Breast epithelium (tissue), 4 donors: ENCODE measurements around the gene NUB1. TPM values are rescaled to one million over a fixed set of nuclear protein-coding genes. Genes with fewer than 3 reads are reported as not detected.

Experiments
- DNase-seq, 2 donors: peaks; one replicate each; pipeline ENCODE4 v3.0.0-alpha.2; 2019; ENCODE audit warnings: low spot score in 2 of 2
- H3K27ac ChIP-seq, 2 donors: fragments of 200-600 bp; sonication (generic) in 1 of 2; one replicate each; pipeline ENCODE4 v1.5.1; 2016 to 2019; ENCODE audit warnings: mild to moderate bottlenecking in 1 of 2
- H3K27me3 ChIP-seq, 2 donors: fragments of 200-600 bp; sonication (generic) in 1 of 2; one replicate each; pipeline versions ENCODE4 v1.5.1 to v1.6.0; 2017 to 2019; ENCODE audit warnings: control low read depth in 1 of 2, mild to moderate bottlenecking in 1 of 2
- H3K36me3 ChIP-seq: fragments of 200-600 bp; one replicate; pipeline ENCODE4 v1.5.1; 2019
- H3K4me1 ChIP-seq, 2 donors: fragments of 200-600 bp; sonication (generic); one replicate each; pipeline ENCODE4 v1.5.1; 2016 to 2019; ENCODE audit warnings: control low read depth in 1 of 2
- H3K4me3 ChIP-seq, 3 donors: fragments of 200-600 bp; sonication (generic); 1 replicate in 2 of 3; 2 replicates in 1 of 3; pipeline ENCODE4 v1.5.1; 2016 to 2019; ENCODE audit warnings: mild to moderate bottlenecking in 3 of 3, moderate library complexity in 2 of 3
- H3K9me3 ChIP-seq, 2 donors: fragments of 200-600 bp; sonication (generic) in 1 of 2; one replicate each; pipeline ENCODE4 v1.5.1; 2016 to 2019; ENCODE audit warnings: control low read depth in 1 of 2
- POLR2A ChIP-seq: fragments of 450-650 bp; IDR thresholded peaks from one replicate; pipeline ENCODE4 v1.6.1; 2016; ENCODE audit warnings: antibody characterized with exemption, mild to moderate bottlenecking, moderate library complexity
- POLR2AphosphoS5 ChIP-seq, 3 donors: sonication (generic); formaldehyde crosslinking; IDR thresholded peaks; one replicate each; pipeline ENCODE4 v1.6.1; 2017; ENCODE audit warnings: antibody characterized with exemption in 3 of 3
- intact Hi-C: fragments of 100-400 bp; cut with DNase I; formaldehyde crosslinking; loops from one replicate; pipeline ENCODE4 v1.15.1; 2023; ENCODE audit warnings: low total_unique reads
- total RNA-seq, 3 donors: library from RNA; depleted of rRNA; stranded (reverse); fragments of >200 nt; gene quantifications; one replicate each; pipeline ENCODE4 v1.1.0, GENCODE V29; 2016
- TF ChIP-seq, protein P1 (sequence below), 3 donors: fragments of 450-650 bp; IDR thresholded peaks; one replicate each; pipeline ENCODE4 v1.5.1; 2016 to 2017; ENCODE audit warnings: antibody characterized with exemption in 3 of 3, mild to moderate bottlenecking in 3 of 3, moderate library complexity in 3 of 3

NUB1 gene
- total RNA-seq, 3 donors from 2014 or later: 61.9 to 71.7 (median 62.7) TPM

DNA sequence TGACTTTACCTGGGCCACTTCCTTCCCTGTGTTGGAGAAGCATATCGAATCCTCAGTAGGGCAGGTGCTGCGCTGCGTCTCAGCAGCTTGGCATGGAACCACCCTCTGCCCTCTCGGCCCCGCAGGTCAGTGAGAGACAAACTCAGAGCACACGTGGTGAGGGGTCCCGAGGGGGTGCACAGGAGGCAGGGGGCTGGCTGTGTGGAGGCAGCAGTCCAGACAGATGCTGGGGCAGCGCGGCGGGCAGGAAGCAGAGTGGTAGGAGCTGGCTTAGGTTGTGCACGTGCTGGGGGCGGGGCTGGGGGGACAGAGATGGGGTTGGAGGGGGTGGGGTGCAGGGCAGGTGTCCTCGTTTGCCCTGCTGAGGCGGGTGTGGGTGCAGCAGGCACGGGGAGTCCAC lies 33.1 kb downstream of the NUB1 start:
- Histone ChIP-seq H3K27me3 (no peaks in the 10 kb centered on the region), H3K4me1 (no peaks in the 10 kb centered on the region), H3K9me3 (no peaks in the 10 kb centered on the region), H3K36me3 (no peaks in the 10 kb centered on the region), H3K4me3 (no peak overlapping the region), H3K27ac (no peak overlapping the region)
- TF ChIP-seq, protein P1, sequence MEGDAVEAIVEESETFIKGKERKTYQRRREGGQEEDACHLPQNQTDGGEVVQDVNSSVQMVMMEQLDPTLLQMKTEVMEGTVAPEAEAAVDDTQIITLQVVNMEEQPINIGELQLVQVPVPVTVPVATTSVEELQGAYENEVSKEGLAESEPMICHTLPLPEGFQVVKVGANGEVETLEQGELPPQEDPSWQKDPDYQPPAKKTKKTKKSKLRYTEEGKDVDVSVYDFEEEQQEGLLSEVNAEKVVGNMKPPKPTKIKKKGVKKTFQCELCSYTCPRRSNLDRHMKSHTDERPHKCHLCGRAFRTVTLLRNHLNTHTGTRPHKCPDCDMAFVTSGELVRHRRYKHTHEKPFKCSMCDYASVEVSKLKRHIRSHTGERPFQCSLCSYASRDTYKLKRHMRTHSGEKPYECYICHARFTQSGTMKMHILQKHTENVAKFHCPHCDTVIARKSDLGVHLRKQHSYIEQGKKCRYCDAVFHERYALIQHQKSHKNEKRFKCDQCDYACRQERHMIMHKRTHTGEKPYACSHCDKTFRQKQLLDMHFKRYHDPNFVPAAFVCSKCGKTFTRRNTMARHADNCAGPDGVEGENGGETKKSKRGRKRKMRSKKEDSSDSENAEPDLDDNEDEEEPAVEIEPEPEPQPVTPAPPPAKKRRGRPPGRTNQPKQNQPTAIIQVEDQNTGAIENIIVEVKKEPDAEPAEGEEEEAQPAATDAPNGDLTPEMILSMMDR (IDR thresholded peaks at IDR 0.05): no peak
- no peak for TF ChIP-seq POLR2AphosphoS5 (IDR thresholded peaks at IDR 0.05)
- no peak for TF ChIP-seq POLR2A
- intact Hi-C loops: loop anchor here (5.0 kb wide), 1 partner anchor 83 kb away; no protein-coding TSS in a partner anchor
- DNase-seq: no peak

DNA sequence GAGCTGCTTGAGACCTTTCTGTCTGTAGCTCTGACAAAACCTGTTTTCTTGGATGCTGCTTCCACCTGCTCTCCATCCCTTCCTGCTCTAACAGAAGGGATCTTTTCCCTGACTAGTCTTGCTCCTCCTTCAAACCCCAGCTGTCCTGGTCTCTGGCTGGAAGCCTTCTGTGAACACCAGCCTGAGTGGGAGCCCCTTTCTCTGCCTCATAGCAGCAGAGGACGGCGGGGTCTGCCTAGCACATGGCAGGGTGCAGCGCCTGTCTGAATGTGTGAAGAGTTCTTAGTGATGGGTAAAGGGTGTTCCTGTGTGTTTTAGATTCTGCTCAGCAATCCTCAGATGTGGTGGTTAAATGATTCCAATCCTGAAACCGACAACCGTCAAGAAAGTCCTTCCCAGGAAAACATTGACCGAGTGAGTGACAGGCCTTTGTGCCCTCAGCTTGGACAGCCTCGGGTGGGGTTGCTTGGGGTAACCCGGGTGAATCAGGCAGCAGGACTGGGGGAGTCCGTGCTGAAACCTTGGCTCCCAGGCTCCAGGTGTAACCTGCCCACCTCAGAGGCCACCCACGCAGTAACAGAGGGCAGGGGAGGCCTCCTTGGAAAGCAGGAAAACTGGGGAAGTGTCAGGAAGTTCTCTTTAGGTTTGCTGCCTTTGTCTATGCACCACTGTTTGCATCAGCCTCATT lies 34.1 kb downstream of the NUB1 start:
- TF ChIP-seq POLR2AphosphoS5 (IDR thresholded peaks at IDR 0.05): no peak
- TF ChIP-seq POLR2A: no peak
- TF ChIP-seq, protein P1 (IDR thresholded peaks at IDR 0.05): no peak
- no peaks in the 10 kb centered on the region for H3K36me3 ChIP-seq
- H3K27me3 ChIP-seq: no peaks in the 10 kb centered on the region
- intact Hi-C loops: no loop called here
- no peaks in the 10 kb centered on the region for H3K4me1 ChIP-seq
- no peak for DNase-seq
- H3K4me3 ChIP-seq: no peak overlapping the region
- no peaks in the 10 kb centered on the region for H3K9me3 ChIP-seq
- H3K27ac ChIP-seq: no peak overlapping the region

DNA sequence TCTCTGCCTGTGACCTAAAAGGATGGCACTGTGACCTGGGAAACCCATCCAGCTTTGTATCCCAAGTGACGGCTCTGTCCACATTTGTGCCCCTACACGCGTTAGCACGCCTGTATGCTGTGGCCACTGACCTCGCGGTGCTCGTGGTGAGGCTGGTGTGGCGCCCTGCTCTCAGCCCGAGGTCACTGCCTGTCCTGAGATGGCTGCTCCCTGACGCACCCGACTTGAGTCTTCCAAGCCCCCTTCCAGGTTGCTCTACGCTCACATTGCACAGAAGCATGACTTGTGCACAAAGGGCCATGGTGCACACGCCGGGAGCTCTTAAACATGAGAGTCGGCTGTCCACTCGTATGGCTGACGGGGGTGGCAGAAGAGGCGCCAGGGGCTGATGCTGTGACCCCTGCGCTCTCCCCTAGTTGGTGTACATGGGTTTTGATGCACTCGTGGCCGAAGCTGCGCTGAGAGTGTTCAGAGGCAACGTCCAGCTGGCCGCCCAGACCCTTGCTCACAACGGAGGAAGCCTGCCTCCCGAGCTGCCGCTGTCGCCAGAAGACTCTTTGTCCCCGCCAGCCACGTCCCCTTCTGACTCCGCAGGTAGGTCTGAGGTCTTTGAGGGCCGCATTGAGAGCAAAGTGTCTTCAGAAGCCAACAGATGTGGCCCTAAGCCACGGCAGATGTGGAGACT lies 34.7 kb downstream of the NUB1 start:
- H3K27me3 ChIP-seq: no peaks in the 10 kb centered on the region
- no peaks in the 10 kb centered on the region for H3K9me3 ChIP-seq
- DNase-seq: no peak
- H3K4me3 ChIP-seq: no peak overlapping the region
- TF ChIP-seq POLR2AphosphoS5 (IDR thresholded peaks at IDR 0.05) (no peak), POLR2A (no peak)
- TF ChIP-seq, protein P1 (IDR thresholded peaks at IDR 0.05): no peak
- no peaks in the 10 kb centered on the region for H3K36me3 ChIP-seq
- H3K27ac ChIP-seq: no peak overlapping the region
- intact Hi-C loops: no loop called here
- H3K4me1 ChIP-seq: no peaks in the 10 kb centered on the region

DNA sequence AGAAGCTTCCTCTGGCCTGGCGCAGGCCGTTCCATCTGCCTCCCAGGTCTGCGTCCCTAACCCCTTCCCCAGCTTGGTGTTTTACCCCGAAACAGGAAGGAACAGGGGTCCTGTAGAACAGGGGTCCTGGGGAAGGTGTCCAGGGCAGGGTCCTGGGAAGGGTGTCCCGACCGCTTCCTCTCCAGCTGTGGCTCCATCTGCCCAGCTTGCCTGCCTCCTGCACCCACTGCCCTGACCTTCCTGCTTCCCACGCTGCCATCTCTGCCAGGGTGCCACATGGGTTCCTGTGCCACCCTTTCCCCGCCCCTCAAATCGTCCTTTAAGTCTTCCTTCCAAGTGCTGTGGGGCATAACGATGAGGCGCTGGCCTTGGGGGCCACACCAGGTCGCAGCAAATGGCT lies 35.8 kb downstream of the NUB1 start:
- H3K27ac ChIP-seq: no peak overlapping the region
- no peak for TF ChIP-seq POLR2AphosphoS5 (IDR thresholded peaks at IDR 0.05)
- TF ChIP-seq, protein P1 (IDR thresholded peaks at IDR 0.05): no peak
- no peak for TF ChIP-seq POLR2A
- H3K4me1 ChIP-seq: no peaks in the 10 kb centered on the region
- no peak overlapping the region for H3K4me3 ChIP-seq
- no peaks in the 10 kb centered on the region for H3K36me3 ChIP-seq
- DNase-seq: no peak
- intact Hi-C loops: no loop called here
- H3K27me3 ChIP-seq: no peaks in the 10 kb centered on the region
- H3K9me3 ChIP-seq: no peaks in the 10 kb centered on the region

DNA sequence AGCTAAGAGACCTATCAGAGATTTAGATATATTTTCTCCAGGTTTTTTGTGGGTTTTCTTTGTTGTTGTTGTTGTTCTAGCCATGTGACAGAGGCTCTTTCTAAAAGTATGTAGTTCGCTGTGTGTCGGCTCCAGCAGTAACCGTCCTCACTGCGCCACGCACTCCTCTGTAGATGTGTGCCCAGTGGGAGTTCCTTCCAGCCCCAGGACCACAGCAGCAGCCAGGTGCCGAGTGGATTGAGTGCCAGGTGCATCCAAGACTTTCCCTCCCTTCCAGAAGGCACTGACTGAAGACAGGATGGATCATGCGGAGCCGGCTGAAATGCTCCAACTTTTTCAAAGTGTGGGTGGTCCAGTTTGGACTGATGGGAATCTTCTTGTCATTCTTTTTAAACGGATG lies 36.4 kb downstream of the NUB1 start:
- no peak for DNase-seq
- no peaks in the 10 kb centered on the region for H3K27me3 ChIP-seq
- no peak overlapping the region for H3K27ac ChIP-seq
- H3K4me3 ChIP-seq: no peak overlapping the region
- no peaks in the 10 kb centered on the region for H3K36me3 ChIP-seq
- no peaks in the 10 kb centered on the region for H3K4me1 ChIP-seq
- H3K9me3 ChIP-seq: no peaks in the 10 kb centered on the region
- TF ChIP-seq, protein P1 (IDR thresholded peaks at IDR 0.05): no peak
- TF ChIP-seq POLR2AphosphoS5 (IDR thresholded peaks at IDR 0.05) (no peak), POLR2A (no peak)
- intact Hi-C loops: no loop called here
